H1 (cell line): ENCODE results near the gene STARD9. TPM values are rescaled to one million over a fixed set of nuclear protein-coding genes. Genes with fewer than 3 reads are reported as not detected.

Experiments
- SUZ12 ChIP-seq: fragments of 200-600 bp; sonication (generic); IDR thresholded peaks from 2 replicates; pipeline ENCODE4 v1.6.1; 2012; ENCODE audit warnings: mild to moderate bottlenecking, inconsistent platforms, low read length, moderate library complexity, mixed read lengths
- polyA plus RNA-seq, 7 experiments: library from polyadenylated mRNA; depleted of rRNA in 3 of 7; stranded (reverse) in 5 of 7; unstranded in 2 of 7; fragments of >200 nt in 5 of 7; fragments of 200-250 nt in 2 of 7; gene quantifications; 1 replicate in 5 of 7; 2 replicates in 1 of 7; 4 replicates in 1 of 7; pipeline versions ENCODE4 v1.2.1 to v1.2.3, GENCODE V29; 2011 to 2013; ENCODE audit warnings: missing spikeins in 2 of 7, mixed read lengths in 2 of 7
- total RNA-seq: library from RNA; stranded (reverse); fragmentation: NEBNext Ultra II Directional; extraction: Animal tissue kit (Norgen Biotek cat#: 25700); gene quantifications from 2 replicates; pipeline ENCODE4 v1.2.1, GENCODE V29; 2021
- TF ChIP-seq, protein P1 (sequence below): fragments of 300-600 bp; sonication (generic); IDR thresholded peaks from 2 replicates; pipeline ENCODE4 v1.7.1; 2012; ENCODE audit warnings: low read length, moderate library complexity, mild to moderate bottlenecking, inconsistent platforms; ENCODE audit not compliant: insufficient replicate concordance

The STARD9 gene
- total and polyA plus RNA-seq, 2 of the 8 experiments (the other 6 are each of a cell fraction or from before 2014, with no cell fraction given), result 2.8 to 7.0 TPM

GRCh38 chr15:42707873-42708544 lies 132.6 kb downstream of the STARD9 start (continued):
- TF ChIP-seq, protein P1, sequence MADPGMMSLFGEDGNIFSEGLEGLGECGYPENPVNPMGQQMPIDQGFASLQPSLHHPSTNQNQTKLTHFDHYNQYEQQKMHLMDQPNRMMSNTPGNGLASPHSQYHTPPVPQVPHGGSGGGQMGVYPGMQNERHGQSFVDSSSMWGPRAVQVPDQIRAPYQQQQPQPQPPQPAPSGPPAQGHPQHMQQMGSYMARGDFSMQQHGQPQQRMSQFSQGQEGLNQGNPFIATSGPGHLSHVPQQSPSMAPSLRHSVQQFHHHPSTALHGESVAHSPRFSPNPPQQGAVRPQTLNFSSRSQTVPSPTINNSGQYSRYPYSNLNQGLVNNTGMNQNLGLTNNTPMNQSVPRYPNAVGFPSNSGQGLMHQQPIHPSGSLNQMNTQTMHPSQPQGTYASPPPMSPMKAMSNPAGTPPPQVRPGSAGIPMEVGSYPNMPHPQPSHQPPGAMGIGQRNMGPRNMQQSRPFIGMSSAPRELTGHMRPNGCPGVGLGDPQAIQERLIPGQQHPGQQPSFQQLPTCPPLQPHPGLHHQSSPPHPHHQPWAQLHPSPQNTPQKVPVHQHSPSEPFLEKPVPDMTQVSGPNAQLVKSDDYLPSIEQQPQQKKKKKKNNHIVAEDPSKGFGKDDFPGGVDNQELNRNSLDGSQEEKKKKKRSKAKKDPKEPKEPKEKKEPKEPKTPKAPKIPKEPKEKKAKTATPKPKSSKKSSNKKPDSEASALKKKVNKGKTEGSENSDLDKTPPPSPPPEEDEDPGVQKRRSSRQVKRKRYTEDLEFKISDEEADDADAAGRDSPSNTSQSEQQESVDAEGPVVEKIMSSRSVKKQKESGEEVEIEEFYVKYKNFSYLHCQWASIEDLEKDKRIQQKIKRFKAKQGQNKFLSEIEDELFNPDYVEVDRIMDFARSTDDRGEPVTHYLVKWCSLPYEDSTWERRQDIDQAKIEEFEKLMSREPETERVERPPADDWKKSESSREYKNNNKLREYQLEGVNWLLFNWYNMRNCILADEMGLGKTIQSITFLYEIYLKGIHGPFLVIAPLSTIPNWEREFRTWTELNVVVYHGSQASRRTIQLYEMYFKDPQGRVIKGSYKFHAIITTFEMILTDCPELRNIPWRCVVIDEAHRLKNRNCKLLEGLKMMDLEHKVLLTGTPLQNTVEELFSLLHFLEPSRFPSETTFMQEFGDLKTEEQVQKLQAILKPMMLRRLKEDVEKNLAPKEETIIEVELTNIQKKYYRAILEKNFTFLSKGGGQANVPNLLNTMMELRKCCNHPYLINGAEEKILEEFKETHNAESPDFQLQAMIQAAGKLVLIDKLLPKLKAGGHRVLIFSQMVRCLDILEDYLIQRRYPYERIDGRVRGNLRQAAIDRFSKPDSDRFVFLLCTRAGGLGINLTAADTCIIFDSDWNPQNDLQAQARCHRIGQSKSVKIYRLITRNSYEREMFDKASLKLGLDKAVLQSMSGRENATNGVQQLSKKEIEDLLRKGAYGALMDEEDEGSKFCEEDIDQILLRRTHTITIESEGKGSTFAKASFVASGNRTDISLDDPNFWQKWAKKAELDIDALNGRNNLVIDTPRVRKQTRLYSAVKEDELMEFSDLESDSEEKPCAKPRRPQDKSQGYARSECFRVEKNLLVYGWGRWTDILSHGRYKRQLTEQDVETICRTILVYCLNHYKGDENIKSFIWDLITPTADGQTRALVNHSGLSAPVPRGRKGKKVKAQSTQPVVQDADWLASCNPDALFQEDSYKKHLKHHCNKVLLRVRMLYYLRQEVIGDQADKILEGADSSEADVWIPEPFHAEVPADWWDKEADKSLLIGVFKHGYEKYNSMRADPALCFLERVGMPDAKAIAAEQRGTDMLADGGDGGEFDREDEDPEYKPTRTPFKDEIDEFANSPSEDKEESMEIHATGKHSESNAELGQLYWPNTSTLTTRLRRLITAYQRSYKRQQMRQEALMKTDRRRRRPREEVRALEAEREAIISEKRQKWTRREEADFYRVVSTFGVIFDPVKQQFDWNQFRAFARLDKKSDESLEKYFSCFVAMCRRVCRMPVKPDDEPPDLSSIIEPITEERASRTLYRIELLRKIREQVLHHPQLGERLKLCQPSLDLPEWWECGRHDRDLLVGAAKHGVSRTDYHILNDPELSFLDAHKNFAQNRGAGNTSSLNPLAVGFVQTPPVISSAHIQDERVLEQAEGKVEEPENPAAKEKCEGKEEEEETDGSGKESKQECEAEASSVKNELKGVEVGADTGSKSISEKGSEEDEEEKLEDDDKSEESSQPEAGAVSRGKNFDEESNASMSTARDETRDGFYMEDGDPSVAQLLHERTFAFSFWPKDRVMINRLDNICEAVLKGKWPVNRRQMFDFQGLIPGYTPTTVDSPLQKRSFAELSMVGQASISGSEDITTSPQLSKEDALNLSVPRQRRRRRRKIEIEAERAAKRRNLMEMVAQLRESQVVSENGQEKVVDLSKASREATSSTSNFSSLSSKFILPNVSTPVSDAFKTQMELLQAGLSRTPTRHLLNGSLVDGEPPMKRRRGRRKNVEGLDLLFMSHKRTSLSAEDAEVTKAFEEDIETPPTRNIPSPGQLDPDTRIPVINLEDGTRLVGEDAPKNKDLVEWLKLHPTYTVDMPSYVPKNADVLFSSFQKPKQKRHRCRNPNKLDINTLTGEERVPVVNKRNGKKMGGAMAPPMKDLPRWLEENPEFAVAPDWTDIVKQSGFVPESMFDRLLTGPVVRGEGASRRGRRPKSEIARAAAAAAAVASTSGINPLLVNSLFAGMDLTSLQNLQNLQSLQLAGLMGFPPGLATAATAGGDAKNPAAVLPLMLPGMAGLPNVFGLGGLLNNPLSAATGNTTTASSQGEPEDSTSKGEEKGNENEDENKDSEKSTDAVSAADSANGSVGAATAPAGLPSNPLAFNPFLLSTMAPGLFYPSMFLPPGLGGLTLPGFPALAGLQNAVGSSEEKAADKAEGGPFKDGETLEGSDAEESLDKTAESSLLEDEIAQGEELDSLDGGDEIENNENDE, result no peak
- TF ChIP-seq SUZ12, result no peak
